ENCODE measurements around the gene PDZD2.

DNA sequence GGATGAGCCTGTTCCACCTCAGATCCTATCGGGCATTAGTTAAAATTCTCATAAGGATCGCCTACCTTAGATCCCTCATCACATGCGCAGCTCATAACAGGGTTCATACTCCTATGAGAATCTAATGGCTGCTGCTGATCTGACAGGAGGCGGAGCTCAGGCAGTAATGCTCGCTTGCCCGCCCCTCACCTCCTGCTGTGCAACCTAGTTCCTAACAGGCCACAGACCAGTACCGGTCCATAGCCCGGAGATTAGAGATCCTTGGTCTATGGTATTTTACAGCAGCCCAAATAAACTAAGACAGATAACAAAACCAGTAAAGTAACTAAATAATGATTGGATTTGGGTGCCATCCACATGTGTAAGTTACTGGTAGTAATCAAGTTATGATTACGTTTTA lies 517.7 kb downstream of the PDZD2 start:
- TF ChIP-seq ZNF274 (IDR thresholded peaks at IDR 0.05; ENCODE audit: low read depth, low read length) (no peak), YY1 (IDR thresholded peaks at IDR 0.05; ENCODE audit: insufficient read depth, insufficient read length) (no peak), SUZ12 (IDR thresholded peaks at IDR 0.05; ENCODE audit: extremely low read depth, insufficient read depth, insufficient read length) (no peak)

Data from NT2/D1 (cell line).